ENCODE results near the gene SKIC8. TPM values are rescaled to one million over a fixed set of nuclear protein-coding genes. Genes with fewer than 3 reads are reported as not detected.

The SKIC8 gene
- total and polyA plus RNA-seq, 2 of the 13 experiments (the other 11 are each of a cell fraction or from before 2014, with no cell fraction given) = 69.5 to 70.6 TPM

GRCh38 chr15:78243058-78243457, 56.4 kb downstream of the SKIC8 start:
- Histone ChIP-seq H3K27me3 (ENCODE audit: control insufficient read depth in 1 of 2, insufficient read depth in 2 of 2, low read length in 2 of 2) (no peaks in the 10 kb centered on the region), H3K9me3 (ENCODE audit: low read length) (no peaks in the 10 kb centered on the region), H3K27ac (ENCODE audit: extremely low read length, insufficient read depth, low read length) (no peak overlapping the region), H3K9ac (ENCODE audit: insufficient read depth, low read depth, low read length) (no peak overlapping the region), H2AFZ (ENCODE audit: low read length) (no peak overlapping the region), H3K4me3 (replicated peaks in 1 of 3; ENCODE audit: insufficient read depth in 1 of 3, low read depth in 2 of 3, low read length in 3 of 3) (no peak overlapping the region), H4K20me1 (ENCODE audit: insufficient read depth, low read length) (no peaks in the 10 kb centered on the region), H3K79me2 (ENCODE audit: insufficient read depth, low read length) (no peaks in the 10 kb centered on the region), H3K4me1 (ENCODE audit: insufficient read depth, low read length) (peaks cover 32% of the 10 kb centered on the region), H3K4me2 (ENCODE audit: low read depth, low read length) (peak overlapping the region; percentile 25; the same call in 1 of the 2 replicates), H3K36me3 (replicated peaks in 1 of 2; ENCODE audit: control insufficient read depth in 1 of 2, insufficient read depth in 2 of 2, low read length in 2 of 2) (no peaks in the 10 kb centered on the region)
- ChIA-PET POLR2A (no interaction called here), CTCF (ENCODE audit: low intra/inter-chr PET ratio, low total read pairs) (no interaction called here)
- ATAC-seq = no peak
- DNase-seq (ENCODE audit: low spot score) = no peak
- intact Hi-C loops (cut with micrococcal nuclease; ENCODE audit: unreplicated experiment) = no loop called here
- 73% methylated on average over 6 of the region's 6 CpGs for WGBS (ENCODE audit: low lambda C conversion rate)
- BruUV-seq (replicated peaks) = no TSS peak
- TF ChIP-seq ZNF496 (CRISPR knock-in tag; IDR thresholded peaks at IDR 0.05; ENCODE audit: insufficient replicate concordance) (no peak), TAF15 (IDR thresholded peaks at IDR 0.05; ENCODE audit: low read depth, low read length, poor library complexity, severe bottlenecking) (no peak), FOXC1 (CRISPR knock-in tag; IDR thresholded peaks at IDR 0.05; ENCODE audit: borderline replicate concordance) (no peak), ZBTB14 (CRISPR knock-in tag; IDR thresholded peaks at IDR 0.05) (no peak), AFF4 (CRISPR knock-in tag; IDR thresholded peaks at IDR 0.05) (no peak), SETDB1 (CRISPR knock-in tag; IDR thresholded peaks at IDR 0.05; ENCODE audit: borderline replicate concordance) (no peak), FOXM1 (CRISPR knock-in tag; IDR thresholded peaks at IDR 0.05) (no peak), TARDBP (CRISPR knock-in tag; IDR thresholded peaks at IDR 0.05) (no peak)
- in situ Hi-C loops (cut with HindIII; ENCODE audit: extremely low pct_ligation_motif_present, low pct_unique_long_range_greater_than_20kb) = loop anchor here (5.0 to 25.0 kb wide), 3 partner anchors 66 to 281 kb away; no protein-coding TSS in a partner anchor
- FAIRE-seq = no peak
